DND-41 (cell line): ENCODE measurements around the gene KRTAP10-7.

Source experiments
- EZH2 ChIP-seq: IDR thresholded peaks from 3 replicates; pipeline ENCODE4 v1.6.1; 2012; ENCODE audit warnings: borderline replicate concordance, low read depth, mild to moderate bottlenecking, moderate library complexity, low read length, inconsistent platforms; ENCODE audit not compliant: severe bottlenecking
- TF ChIP-seq, protein P1 (sequence below): IDR thresholded peaks from 2 replicates; pipeline ENCODE4 v1.5.1; 2012; ENCODE audit warnings: borderline replicate concordance, low read length, moderate library complexity, mild to moderate bottlenecking; ENCODE audit not compliant: poor library complexity, severe bottlenecking; ENCODE audit errors: extremely low read depth

DNA sequence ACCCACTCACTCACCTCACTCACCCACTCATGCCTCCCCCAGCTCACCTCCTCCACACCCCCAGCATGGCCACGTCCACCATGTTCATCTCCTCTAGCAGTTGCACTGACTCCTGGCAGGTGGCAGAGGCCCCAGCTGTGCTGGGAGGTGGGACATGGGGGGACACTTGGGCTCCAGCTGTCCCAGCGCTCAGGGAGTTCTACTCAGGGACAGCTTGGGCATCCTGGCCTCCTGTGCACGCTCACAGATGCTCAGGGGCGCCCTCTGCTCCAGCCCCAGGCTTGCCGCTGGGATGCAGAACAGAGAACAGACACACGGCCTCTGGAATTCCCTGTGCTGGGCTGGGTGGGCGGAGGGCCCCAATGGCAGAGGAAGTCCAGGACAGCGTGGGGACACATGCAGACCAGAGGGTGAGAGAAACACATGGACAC lies 16.7 kb downstream of the KRTAP10-7 start:
- TF ChIP-seq, protein P1, sequence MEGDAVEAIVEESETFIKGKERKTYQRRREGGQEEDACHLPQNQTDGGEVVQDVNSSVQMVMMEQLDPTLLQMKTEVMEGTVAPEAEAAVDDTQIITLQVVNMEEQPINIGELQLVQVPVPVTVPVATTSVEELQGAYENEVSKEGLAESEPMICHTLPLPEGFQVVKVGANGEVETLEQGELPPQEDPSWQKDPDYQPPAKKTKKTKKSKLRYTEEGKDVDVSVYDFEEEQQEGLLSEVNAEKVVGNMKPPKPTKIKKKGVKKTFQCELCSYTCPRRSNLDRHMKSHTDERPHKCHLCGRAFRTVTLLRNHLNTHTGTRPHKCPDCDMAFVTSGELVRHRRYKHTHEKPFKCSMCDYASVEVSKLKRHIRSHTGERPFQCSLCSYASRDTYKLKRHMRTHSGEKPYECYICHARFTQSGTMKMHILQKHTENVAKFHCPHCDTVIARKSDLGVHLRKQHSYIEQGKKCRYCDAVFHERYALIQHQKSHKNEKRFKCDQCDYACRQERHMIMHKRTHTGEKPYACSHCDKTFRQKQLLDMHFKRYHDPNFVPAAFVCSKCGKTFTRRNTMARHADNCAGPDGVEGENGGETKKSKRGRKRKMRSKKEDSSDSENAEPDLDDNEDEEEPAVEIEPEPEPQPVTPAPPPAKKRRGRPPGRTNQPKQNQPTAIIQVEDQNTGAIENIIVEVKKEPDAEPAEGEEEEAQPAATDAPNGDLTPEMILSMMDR, result no peak
- TF ChIP-seq EZH2, result no peak
